Measurements from ENCODE around the gene MAB21L3. TPM values are rescaled to one million over a fixed set of nuclear protein-coding genes. Genes with fewer than 3 reads are reported as not detected.

MAB21L3 gene
- total and polyA plus RNA-seq, 7 donors: under 0.01 to 2.3 (median 1.1) TPM; not detected in 2

DNA sequence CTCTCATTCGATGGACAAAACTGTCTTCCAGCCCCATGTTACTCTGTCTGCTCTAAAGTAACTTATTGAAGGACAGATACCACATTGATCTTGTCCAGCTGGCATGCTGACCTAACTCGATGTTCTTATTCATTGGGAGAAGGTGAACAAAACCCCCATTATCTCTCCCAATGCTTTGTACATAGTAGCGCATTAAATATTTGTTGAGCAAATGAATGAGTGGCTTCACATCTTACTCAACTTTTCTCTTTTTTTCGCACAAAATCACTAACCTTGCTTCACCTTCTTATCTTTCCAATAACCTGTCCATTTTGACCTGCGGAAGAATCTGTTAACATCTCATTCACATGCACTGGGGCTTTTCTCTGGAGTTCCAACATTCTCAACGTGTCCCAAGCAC is 18.3 kb downstream of the MAB21L3 start:
- no peaks in the 10 kb centered on the region for H3K4me1 ChIP-seq
- TF ChIP-seq EP300 (IDR thresholded peaks at IDR 0.05) (no peak), POLR2AphosphoS5 (IDR thresholded peaks at IDR 0.05) (no peak), POLR2A (IDR thresholded peaks at IDR 0.05) (no peak)
- TF ChIP-seq, protein P1, sequence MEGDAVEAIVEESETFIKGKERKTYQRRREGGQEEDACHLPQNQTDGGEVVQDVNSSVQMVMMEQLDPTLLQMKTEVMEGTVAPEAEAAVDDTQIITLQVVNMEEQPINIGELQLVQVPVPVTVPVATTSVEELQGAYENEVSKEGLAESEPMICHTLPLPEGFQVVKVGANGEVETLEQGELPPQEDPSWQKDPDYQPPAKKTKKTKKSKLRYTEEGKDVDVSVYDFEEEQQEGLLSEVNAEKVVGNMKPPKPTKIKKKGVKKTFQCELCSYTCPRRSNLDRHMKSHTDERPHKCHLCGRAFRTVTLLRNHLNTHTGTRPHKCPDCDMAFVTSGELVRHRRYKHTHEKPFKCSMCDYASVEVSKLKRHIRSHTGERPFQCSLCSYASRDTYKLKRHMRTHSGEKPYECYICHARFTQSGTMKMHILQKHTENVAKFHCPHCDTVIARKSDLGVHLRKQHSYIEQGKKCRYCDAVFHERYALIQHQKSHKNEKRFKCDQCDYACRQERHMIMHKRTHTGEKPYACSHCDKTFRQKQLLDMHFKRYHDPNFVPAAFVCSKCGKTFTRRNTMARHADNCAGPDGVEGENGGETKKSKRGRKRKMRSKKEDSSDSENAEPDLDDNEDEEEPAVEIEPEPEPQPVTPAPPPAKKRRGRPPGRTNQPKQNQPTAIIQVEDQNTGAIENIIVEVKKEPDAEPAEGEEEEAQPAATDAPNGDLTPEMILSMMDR (IDR thresholded peaks at IDR 0.05): no peak
- H3K27ac ChIP-seq: no peak overlapping the region
- no peak for DNase-seq
- no peak overlapping the region for H3K4me3 ChIP-seq
- no peaks in the 10 kb centered on the region for H3K9me3 ChIP-seq
- H3K36me3 ChIP-seq: no peaks in the 10 kb centered on the region
- H3K27me3 ChIP-seq: peaks cover 0 to 3% (median 0%) of the 10 kb centered on the region in 3 donors
- WGBS, 2 donors: 91 to 92% methylated on average over 6 of the region's 6 CpGs
- intact Hi-C loops (cut with DNase I): no loop called here

DNA sequence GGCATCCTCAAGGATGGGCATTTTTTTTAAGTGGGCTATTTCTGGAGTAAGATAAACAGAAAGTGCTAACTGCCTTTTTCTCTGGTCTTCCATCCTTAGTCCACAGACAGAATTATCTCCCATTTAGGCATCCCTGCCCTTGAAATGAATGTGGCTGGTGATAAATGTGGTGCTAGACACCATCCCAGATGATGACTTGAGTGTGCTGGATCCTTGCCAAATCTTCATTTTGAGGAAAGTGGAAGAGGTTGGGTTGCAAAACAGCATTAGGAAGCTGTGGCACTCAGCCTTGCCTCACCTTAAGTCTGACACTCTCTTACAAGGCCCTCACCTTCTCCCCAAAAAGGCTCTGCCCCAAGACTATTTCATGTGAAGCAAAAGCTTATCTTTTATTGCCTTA is 19.2 kb downstream of the MAB21L3 start:
- Histone ChIP-seq H3K4me1 (no peaks in the 10 kb centered on the region), H3K36me3 (no peaks in the 10 kb centered on the region), H3K27me3 (peaks cover 0 to 3% (median 0%) of the 10 kb centered on the region in 3 donors), H3K4me3 (no peak overlapping the region), H3K27ac (no peak overlapping the region), H3K9me3 (no peaks in the 10 kb centered on the region)
- intact Hi-C loops (cut with DNase I): no loop called here
- TF ChIP-seq, protein P1 (IDR thresholded peaks at IDR 0.05): no peak
- TF ChIP-seq POLR2A (IDR thresholded peaks at IDR 0.05): no peak
- no peak for DNase-seq

DNA sequence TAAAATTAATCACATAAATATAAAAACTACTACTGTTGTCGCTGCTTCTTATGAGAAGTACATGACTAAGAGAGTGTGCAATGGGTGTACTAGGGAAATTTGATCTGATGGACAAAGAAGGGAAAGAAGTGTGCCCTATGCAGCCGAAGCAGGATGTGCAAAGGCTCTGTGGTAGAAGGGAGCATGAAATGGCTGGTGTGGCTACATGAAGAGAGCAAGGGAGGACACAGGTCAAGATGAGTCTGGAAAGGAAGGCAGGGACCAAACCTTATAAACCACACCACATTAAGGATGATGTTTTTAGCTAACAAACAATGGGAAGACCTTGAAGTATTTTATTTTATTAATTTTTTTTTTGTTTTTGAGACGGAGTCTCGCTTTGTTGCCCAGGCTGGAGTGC is 20.0 kb downstream of the MAB21L3 start:
- DNase-seq: no peak
- intact Hi-C loops (cut with DNase I): no loop called here
- TF ChIP-seq, protein P1 (IDR thresholded peaks at IDR 0.05): no peak
- TF ChIP-seq EP300 (IDR thresholded peaks at IDR 0.05) (no peak), POLR2A (IDR thresholded peaks at IDR 0.05) (no peak), POLR2AphosphoS5 (IDR thresholded peaks at IDR 0.05) (no peak)
- Histone ChIP-seq H3K27ac (no peak overlapping the region), H3K4me1 (no peaks in the 10 kb centered on the region), H3K4me3 (no peak overlapping the region), H3K36me3 (no peaks in the 10 kb centered on the region), H3K9me3 (no peaks in the 10 kb centered on the region), H3K27me3 (peaks cover 0 to 3% (median 0%) of the 10 kb centered on the region in 3 donors)
- 85 to 96% methylated on average over 4 of the region's 4 CpGs for WGBS, 2 donors

DNA sequence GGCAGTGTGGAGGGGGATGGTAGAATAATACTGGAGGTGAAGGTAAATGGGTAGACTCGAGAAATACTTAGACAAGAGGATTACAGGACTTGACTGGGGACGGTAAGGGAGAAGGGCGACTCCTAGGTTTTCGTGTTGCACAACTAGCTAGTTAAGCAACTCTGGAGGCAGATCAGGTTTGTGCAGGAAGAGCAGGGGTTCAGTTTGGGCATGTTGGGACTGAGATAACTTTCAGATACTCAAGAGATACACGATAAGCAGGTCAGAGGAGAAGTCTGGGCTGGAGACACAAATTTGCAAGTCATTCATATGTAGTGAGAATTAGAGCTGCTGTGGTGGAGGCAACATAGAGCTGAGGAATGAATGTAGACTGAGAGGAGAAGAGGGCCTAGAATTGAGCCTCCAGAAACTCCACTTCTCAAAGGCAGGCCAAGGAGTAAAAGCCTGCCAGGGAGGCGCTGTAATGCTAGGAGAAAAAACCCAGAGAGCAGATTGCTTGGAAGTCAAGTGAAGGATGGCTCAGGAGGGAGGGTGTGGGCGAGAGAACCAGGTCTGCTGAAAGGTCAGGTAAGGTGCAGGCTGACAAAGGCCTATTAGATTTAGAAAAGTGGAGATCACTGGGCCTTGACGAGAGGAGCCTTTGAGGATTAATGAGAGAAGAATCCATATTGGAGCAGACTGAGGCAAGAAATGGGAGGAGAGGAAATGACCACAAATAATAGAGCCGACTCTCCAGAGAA is 20.8 kb downstream of the MAB21L3 start:
- TF ChIP-seq POLR2AphosphoS5 (IDR thresholded peaks at IDR 0.05) (no peak), POLR2A (IDR thresholded peaks at IDR 0.05) (no peak), EP300 (IDR thresholded peaks at IDR 0.05) (no peak)
- TF ChIP-seq, protein P1 (IDR thresholded peaks at IDR 0.05): no peak
- no peak overlapping the region for H3K27ac ChIP-seq
- DNase-seq: no peak
- intact Hi-C loops (cut with DNase I): no loop called here
- H3K27me3 ChIP-seq: peaks cover 0 to 3% (median 0%) of the 10 kb centered on the region in 3 donors
- H3K36me3 ChIP-seq: no peaks in the 10 kb centered on the region
- 83 to 87% methylated on average over 9 of the region's 9 CpGs for WGBS, 2 donors
- no peaks in the 10 kb centered on the region for H3K9me3 ChIP-seq
- H3K4me3 ChIP-seq: no peak overlapping the region
- H3K4me1 ChIP-seq: no peaks in the 10 kb centered on the region
